Stimulated activated naive CD8-positive, alpha-beta T cell treated with anti-CD3 and anti-CD28 coated beads, Interleukin-15, Interleukin-2, amounts not matched to agents 100 ng/mL and 50 ng/mL, for 24 hours (primary cell): Measurements from ENCODE around the gene CXCL1.
"Not testable (repeated sequence)": the region's sequence is repeated elsewhere in the genome, so short reads cannot be mapped to it uniquely, and the experiment has no call there.

Experiments used
- H3K27ac Mint-ChIP-seq: one replicate; pipeline ENCODE4 v1.8.0; 2021; ENCODE audit warnings: mild to moderate bottlenecking, mixed read lengths
- H3K27me3 Mint-ChIP-seq: one replicate; pipeline ENCODE4 v1.8.0; 2021; ENCODE audit warnings: mixed read lengths
- H3K36me3 Mint-ChIP-seq: one replicate; pipeline ENCODE4 v1.8.0; 2021; ENCODE audit warnings: low read depth, mixed read lengths
- H3K4me1 Mint-ChIP-seq: one replicate; pipeline ENCODE4 v1.8.0; 2021; ENCODE audit warnings: low read depth, mixed read lengths
- H3K4me3 Mint-ChIP-seq: one replicate; pipeline ENCODE4 v1.8.0; 2021; ENCODE audit warnings: mild to moderate bottlenecking, mixed read lengths
- H3K9me3 Mint-ChIP-seq: one replicate; pipeline ENCODE4 v1.8.0; 2021; ENCODE audit warnings: mixed read lengths

CXCL1 gene

DNA sequence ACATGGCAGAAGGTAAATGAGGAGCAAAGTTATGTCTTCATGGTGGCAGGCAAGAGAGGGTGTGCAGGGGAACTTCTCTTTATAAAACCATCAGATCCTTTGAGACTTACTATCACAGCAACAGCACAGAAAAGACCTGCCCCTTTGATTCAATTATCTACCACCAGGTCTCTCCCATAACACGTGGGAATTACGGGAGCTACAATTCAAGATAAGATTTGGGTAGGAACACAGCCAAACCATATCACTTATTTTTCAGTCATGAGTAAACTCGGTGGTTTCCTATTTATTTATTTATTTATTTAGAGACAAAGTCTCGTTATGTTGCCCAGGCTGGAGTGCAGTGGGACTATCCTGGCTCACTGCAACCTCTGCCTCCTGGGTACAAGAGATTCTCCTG, 22.1 kb downstream of the CXCL1 start:
- Mint-ChIP-seq H3K27ac (no peak overlapping the region), H3K9me3 (peaks cover 3% of the 10 kb centered on the region), H3K4me1 (no peaks in the 10 kb centered on the region), H3K27me3 (no peaks in the 10 kb centered on the region), H3K4me3 (no peak overlapping the region), H3K36me3 (no peaks in the 10 kb centered on the region)

DNA sequence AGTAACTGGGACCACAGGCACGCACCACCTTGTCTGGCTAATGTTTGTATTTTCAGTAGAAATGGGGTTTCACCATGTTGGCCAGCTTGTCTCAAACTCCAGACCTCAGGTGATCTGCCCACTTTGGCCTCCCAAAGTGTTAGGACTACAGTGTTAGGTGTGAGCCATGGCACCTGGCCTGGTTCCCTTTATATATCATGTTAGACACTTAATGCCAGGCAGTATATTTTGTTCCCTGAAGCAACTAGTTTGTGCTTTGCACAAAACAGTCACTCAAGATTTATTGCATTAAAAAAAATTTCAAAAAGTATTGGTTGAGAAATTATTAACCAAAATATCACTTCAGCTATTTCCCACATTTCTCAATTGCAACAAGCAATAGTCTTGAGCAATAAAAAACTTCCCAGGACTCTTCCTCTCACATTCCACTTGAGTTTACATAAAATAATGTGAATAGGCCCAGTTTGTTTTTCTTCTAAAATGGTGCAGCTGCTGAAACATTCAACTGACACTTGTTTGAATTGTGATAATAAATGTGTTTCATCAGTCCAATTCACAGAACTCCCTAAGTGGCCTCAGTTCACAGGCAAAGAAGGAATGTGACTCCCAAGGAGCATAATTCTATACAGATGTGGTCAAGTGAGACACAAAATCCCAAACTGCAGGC, 22.7 kb downstream of the CXCL1 start:
- Mint-ChIP-seq H3K27me3 (no peaks in the 10 kb centered on the region), H3K4me1 (no peaks in the 10 kb centered on the region), H3K9me3 (peaks cover 3% of the 10 kb centered on the region), H3K4me3 (no peak overlapping the region), H3K27ac (no peak overlapping the region), H3K36me3 (no peaks in the 10 kb centered on the region)

DNA sequence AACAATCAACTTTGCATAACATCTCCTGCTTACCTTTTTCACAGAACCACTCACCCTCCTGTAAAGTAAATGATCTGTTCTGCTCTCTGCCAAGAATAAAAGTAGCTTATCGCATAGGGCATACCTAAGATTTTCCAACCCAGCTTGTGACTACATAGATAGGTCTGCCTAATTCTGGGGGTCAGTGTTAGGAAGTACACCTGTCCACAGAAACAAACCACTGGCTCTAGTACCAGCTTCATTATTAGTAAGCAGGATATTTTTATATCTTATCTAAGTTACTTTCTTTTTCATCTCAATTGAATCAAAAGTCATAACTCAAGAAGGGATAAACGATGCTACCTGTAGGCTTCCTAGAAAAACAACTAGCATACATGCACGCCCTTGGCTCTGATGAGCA, 23.8 kb downstream of the CXCL1 start:
- Mint-ChIP-seq H3K27ac (no peak overlapping the region), H3K9me3 (peaks cover 3% of the 10 kb centered on the region), H3K27me3 (no peaks in the 10 kb centered on the region), H3K4me3 (no peak overlapping the region), H3K4me1 (no peaks in the 10 kb centered on the region), H3K36me3 (no peaks in the 10 kb centered on the region)

DNA sequence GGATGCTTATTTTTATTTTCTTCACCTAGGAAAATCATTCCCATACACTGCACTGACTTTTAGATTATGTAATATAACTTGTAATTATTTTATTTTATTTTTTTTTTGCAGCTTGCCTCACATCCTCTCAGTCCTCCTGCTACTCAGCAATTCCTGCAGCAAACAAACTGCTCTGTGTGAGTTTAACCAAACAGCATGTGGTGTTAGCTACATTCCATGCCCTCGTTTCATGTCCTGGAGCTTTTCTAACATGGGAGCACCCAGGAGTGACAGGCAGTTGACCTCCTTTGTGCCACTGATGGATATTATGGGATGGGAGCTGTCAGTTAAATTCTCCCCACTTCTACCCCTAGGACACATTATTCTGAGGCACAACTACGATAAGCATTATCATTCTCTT, 24.8 kb downstream of the CXCL1 start:
- Mint-ChIP-seq H3K27me3 (no peaks in the 10 kb centered on the region), H3K4me3 (no peak overlapping the region), H3K27ac (no peak overlapping the region), H3K9me3 (peaks cover 3% of the 10 kb centered on the region), H3K4me1 (no peaks in the 10 kb centered on the region), H3K36me3 (no peaks in the 10 kb centered on the region)

DNA sequence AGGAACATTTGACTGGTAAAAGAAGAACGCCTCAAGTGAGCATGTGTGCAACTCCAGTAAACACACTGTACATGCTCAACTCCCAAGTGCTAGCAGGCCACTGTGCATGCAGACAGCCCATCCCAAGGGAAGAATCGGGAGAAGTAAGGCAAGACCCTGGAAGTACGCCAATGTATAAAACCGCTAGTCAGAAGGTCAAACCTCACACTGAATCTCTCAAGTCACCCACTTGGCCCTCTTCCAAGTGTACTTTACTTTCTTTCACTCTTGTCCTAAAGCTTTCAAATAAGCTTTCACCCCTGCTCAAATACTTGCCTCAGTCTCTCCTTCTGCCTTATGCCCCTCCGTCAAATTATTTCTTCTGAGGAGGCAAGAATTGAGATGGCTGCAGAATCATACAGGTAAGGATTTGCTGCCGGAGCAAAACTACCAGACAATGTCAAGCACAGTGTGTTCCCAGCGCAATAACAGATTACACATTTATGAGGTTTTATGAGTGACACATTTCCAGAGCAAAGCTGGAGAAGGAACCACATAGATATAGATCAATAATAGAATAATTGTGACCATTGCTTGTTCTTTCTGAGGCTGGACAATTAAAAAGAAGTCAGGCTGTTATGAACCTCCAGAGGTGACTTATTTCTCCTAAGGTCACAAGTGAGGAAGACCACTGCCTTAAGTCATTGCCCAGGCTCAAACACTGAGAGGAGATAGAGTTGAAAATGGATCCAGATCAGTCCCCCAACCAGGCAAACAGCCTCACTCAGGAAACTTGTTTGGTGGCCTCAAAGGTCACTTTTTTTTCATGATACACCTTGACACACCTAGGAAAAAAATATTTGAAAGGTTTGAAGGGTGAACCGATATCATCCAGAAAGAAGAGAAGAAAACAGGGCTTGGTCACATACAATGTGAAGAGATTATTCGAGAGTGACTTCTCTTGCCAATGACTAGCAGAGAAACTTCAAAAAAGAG, 26.3 kb downstream of the CXCL1 start:
- Mint-ChIP-seq H3K27me3 (no peaks in the 10 kb centered on the region), H3K4me3 (no peak overlapping the region), H3K4me1 (no peaks in the 10 kb centered on the region), H3K9me3 (peaks cover 3% of the 10 kb centered on the region), H3K36me3 (no peaks in the 10 kb centered on the region), H3K27ac (no peak overlapping the region)

DNA sequence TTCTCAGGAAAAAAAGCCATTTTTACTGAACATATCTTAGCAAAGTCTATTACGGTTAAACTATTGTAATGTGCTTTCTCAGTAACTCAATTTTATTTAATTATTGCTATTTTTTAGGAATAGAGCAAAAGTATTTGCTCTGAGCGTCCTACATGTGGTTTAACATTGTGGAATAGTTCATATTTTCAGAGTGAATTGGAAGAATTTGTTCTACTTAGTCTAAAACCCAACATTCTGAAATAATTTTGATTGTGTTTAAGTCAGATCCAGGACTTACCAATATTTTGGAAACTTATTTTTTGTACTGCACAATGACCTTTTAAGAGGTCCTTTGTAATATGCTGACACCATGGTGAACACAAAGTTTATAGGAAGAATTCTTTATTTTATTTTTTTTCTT, 27.2 kb downstream of the CXCL1 start:
- no peaks in the 10 kb centered on the region for H3K36me3 Mint-ChIP-seq
- H3K27ac Mint-ChIP-seq, result no peak overlapping the region
- no peak overlapping the region for H3K4me3 Mint-ChIP-seq
- no peaks in the 10 kb centered on the region for H3K4me1 Mint-ChIP-seq
- no peaks in the 10 kb centered on the region for H3K9me3 Mint-ChIP-seq
- H3K27me3 Mint-ChIP-seq, result no peaks in the 10 kb centered on the region

DNA sequence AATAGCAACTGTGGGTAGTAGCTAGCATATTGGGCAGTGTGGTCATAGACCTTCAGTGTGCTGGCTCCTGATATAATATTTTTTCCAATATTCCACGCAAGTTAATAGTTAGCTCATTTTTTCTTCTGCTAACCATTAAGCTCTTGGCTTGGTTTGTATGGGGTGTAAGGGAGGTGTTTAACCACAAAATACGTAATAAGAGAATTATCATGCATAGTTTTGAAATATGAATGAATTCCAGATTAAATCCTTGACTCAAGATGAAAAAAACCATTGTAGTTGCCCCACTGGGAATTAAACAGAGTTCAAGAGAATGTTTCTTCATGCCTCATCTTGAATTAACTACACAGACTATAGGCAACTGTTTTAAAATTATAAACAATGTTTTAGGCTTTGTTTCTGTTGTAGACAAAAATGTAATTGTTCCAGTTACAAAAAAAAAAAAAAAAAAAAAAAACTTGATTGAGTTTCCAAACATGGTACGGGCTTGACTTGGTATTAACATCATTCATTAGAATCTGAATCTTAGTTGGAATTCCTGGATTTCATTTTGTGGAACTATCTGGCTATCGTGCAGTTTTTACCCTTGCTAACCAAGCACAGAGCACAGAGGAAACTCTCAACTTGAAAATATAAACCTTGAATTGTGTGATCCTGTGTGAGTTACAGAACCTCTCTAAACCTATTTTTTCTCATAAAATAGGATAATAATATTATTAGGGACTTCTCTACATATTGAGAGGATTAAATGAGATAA, 28.4 kb downstream of the CXCL1 start:
- Mint-ChIP-seq H3K9me3 (no peaks in the 10 kb centered on the region), H3K36me3 (no peaks in the 10 kb centered on the region), H3K4me3 (no peak overlapping the region), H3K27me3 (no peaks in the 10 kb centered on the region), H3K27ac (no peak overlapping the region), H3K4me1 (no peaks in the 10 kb centered on the region)

DNA sequence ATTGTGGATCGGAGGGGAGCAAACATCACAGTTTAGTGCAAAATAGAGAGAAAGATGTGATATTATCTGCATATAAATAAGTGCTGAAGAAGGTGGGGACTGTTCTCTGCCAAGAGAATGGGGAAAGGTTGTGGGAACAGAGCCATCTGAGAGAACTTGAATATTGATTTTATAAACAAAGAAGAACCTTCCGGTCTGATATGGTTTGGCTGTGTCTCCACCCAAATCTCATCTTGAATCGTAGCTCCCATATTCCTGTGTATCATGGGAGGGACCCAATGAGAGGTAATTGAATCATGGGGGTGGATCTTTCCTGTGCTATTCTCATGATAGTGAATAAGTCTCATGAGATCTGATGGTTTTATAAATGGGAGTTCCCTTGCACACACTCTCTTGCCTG, 30.1 kb downstream of the CXCL1 start:
- H3K27me3 Mint-ChIP-seq, H3K9me3 Mint-ChIP-seq, H3K27ac Mint-ChIP-seq, H3K36me3 Mint-ChIP-seq, H3K4me3 Mint-ChIP-seq, H3K4me1 Mint-ChIP-seq: not testable (repeated sequence)

DNA sequence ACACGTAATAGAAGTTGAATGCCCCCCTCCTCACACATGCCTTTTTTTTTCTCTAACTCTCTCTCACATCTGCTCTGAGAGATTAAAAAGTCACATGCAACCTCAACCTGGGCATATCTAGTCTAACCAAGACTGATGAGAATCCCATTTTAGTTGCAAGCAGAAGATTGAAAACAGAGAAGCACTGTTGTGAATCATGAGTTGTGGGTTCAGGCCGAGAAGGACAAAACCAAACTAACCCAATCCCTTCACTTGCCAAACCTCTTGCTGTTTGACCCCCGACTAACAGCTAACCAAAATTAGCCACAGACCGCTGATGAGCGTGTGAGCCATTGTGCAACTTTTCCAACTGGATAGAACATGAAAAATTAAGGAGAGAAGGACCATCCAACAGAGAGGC, 31.8 kb downstream of the CXCL1 start:
- Mint-ChIP-seq H3K4me1 (no peaks in the 10 kb centered on the region), H3K27ac (no peak overlapping the region), H3K4me3 (no peak overlapping the region), H3K9me3 (no peaks in the 10 kb centered on the region), H3K27me3 (no peaks in the 10 kb centered on the region), H3K36me3 (no peaks in the 10 kb centered on the region)

DNA sequence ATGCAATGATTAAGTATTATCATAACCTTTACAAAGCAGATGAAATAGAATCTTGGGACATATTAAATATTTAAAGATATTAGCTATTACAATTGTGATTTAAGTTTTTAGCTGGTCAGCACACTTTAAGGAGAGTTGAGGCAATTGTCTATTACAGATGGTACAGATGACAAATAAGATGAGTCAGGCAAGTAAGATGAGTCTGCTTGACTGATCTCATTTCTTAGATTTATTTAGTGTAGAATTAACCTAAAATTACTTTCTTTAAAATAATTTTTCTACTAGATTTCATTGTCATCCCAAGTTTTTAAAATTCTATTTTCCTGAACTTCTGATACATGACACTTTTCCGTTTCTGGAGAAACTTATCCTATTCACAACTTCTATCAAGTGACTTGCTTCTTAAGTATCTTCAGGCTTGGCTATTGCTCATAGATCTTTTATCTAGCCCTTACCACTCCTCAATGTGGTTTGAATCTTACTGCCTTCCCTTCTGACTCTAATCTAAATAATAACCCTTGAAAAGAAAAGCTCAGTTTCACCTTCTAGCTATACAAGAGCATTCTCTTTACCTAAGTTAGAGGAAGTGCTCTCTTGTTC, 32.9 kb downstream of the CXCL1 start:
- Mint-ChIP-seq H3K4me3 (no peak overlapping the region), H3K4me1 (no peaks in the 10 kb centered on the region)

DNA sequence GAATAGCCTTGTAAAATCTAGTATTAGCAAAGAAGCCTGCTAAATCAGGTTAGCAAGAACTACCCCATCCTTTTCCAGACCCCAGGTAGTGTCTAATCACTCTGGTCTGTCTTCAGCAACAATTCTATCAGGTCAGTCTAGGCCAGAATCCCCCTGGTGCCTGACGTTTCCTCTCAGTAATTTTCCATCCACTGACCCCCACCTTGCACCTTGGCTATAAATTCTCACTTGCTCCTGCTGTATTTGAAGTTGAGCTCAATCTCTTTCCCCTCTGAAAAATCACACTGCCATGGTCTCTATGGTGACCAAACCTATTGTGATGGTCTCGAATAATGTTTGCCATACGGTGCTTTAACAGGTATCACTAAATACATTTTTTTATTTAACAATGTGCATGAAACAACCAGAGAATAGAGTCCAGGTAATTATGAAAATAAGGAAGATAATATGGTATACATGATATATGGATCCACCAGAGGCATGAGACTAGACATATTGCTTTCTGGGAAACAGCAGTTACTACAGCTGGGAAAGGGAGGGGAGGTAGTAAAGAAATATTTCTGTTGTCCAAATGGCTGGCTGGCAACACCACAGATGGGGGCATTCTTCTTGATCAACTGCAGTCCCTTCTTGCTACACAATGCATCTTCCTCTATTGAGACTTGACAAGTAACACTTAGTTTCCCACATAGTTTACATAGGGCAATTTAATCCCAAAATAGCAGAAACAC, 33.8 kb downstream of the CXCL1 start:
- H3K27me3 Mint-ChIP-seq, result no peaks in the 10 kb centered on the region
- no peaks in the 10 kb centered on the region for H3K4me1 Mint-ChIP-seq
- no peak overlapping the region for H3K27ac Mint-ChIP-seq
- H3K4me3 Mint-ChIP-seq, result no peak overlapping the region
- no peaks in the 10 kb centered on the region for H3K36me3 Mint-ChIP-seq
- no peaks in the 10 kb centered on the region for H3K9me3 Mint-ChIP-seq

More for the DNA sequence above, 32.9 kb downstream of the CXCL1 start:
- Mint-ChIP-seq H3K9me3 (no peaks in the 10 kb centered on the region), H3K27me3 (no peaks in the 10 kb centered on the region), H3K36me3 (no peaks in the 10 kb centered on the region), H3K27ac (no peak overlapping the region)

DNA sequence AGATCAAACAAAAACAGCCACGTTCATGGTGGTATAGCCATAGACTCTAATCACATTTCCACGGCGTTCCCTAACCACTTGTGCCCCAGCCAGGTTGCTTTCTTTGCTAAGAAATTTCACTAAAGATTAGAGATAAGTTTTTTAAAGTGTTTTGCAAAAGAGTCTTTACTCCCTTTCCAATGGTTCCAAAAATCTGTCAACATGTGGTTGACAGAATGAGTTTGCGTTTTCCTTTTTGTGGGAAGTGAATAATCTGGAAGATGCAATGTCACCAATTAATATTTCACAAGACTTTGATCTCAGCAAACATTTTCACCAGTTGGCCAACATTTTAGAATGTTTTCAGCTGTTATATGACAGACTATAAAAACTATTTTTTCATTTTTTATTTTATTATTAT, 35.3 kb downstream of the CXCL1 start:
- H3K4me3 Mint-ChIP-seq, result no peak overlapping the region
- no peak overlapping the region for H3K27ac Mint-ChIP-seq
- no peaks in the 10 kb centered on the region for H3K36me3 Mint-ChIP-seq
- no peaks in the 10 kb centered on the region for H3K4me1 Mint-ChIP-seq
- H3K9me3 Mint-ChIP-seq, result no peaks in the 10 kb centered on the region
- no peaks in the 10 kb centered on the region for H3K27me3 Mint-ChIP-seq

DNA sequence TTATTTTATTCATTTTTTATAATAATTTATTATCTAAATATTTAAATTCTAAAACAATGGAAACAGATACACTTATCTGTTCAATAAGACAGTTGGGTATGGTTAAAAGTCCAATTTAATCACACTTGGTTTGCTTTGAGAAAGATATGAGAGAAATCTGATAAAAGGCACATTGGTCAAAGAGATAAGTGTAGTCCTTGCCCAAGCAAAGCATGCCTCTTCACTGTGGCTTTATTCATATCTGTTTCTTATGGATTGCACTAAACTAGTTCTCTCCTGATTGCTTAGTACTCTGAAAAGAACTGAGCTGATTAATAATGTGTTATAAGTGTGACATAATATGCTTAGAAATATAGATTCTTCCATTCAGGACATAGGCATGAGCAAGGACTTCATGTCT, 39.8 kb downstream of the CXCL1 start:
- no peak overlapping the region for H3K27ac Mint-ChIP-seq

DNA sequence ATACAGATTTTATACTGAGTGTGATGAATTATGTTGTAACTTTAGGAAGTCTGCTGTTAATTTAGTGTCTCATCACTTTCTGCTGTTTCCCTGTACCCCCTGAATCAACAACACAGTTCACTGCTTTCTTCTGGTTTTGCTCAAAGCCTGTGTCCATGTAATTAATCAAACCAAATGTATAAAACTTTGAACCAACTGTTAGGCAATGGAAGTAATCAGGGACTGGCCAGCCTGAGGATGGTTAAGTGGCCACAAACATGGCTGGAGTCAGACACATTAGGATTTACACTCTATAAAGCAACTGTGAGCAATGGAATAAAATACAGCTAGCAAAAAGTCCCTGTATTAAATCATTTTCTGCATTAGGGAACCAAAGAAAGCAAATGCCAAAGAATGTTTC, 42.6 kb downstream of the CXCL1 start:
- Mint-ChIP-seq H3K27me3 (no peaks in the 10 kb centered on the region), H3K9me3 (no peaks in the 10 kb centered on the region), H3K27ac (no peak overlapping the region), H3K4me1 (no peaks in the 10 kb centered on the region), H3K4me3 (no peak overlapping the region), H3K36me3 (no peaks in the 10 kb centered on the region)

More for the DNA sequence above, 39.8 kb downstream of the CXCL1 start:
- H3K27me3 Mint-ChIP-seq, result no peaks in the 10 kb centered on the region
- H3K4me3 Mint-ChIP-seq, result no peak overlapping the region
- H3K9me3 Mint-ChIP-seq, result no peaks in the 10 kb centered on the region
- no peaks in the 10 kb centered on the region for H3K4me1 Mint-ChIP-seq
- no peaks in the 10 kb centered on the region for H3K36me3 Mint-ChIP-seq
